Measurements from ENCODE around the gene LMX1B.

GRCh38 chr9:126584611-126585010 is 29.1 kb upstream of the LMX1B start:
- TF ChIP-seq, protein P1, sequence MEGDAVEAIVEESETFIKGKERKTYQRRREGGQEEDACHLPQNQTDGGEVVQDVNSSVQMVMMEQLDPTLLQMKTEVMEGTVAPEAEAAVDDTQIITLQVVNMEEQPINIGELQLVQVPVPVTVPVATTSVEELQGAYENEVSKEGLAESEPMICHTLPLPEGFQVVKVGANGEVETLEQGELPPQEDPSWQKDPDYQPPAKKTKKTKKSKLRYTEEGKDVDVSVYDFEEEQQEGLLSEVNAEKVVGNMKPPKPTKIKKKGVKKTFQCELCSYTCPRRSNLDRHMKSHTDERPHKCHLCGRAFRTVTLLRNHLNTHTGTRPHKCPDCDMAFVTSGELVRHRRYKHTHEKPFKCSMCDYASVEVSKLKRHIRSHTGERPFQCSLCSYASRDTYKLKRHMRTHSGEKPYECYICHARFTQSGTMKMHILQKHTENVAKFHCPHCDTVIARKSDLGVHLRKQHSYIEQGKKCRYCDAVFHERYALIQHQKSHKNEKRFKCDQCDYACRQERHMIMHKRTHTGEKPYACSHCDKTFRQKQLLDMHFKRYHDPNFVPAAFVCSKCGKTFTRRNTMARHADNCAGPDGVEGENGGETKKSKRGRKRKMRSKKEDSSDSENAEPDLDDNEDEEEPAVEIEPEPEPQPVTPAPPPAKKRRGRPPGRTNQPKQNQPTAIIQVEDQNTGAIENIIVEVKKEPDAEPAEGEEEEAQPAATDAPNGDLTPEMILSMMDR (IDR thresholded peaks at IDR 0.05) = no peak
- TF ChIP-seq ZFX (IDR thresholded peaks at IDR 0.05; ENCODE audit: borderline replicate concordance) = no peak
